GM10266 (cell line): ENCODE data around the gene SRP68.

Experiments used
- DNase-seq: peaks from one replicate; pipeline ENCODE4 v3.0.0; 2012; ENCODE audit errors: extremely low spot score
- CTCF ChIP-seq: IDR thresholded peaks from 2 replicates; pipeline ENCODE4 v1.5.1; 2012; ENCODE audit warnings: mild to moderate bottlenecking, low read depth; ENCODE audit not compliant: control insufficient read depth, insufficient read depth; ENCODE audit errors: missing control alignments

Gene SRP68

GRCh38 chr17:76009969-76010661 lies 62.2 kb downstream of the SRP68 start:
- no peak for DNase-seq
- TF ChIP-seq CTCF = no peak

GRCh38 chr17:76009447-76009846 lies 62.9 kb downstream of the SRP68 start:
- DNase-seq = no peak
- no peak for TF ChIP-seq CTCF

- TF ChIP-seq CTCF = no peak
- DNase-seq = no peak
Measured at GRCh38 chr17:76008630-76009425, 63.5 kb downstream of the SRP68 start.

GRCh38 chr17:76008208-76008607 lies 64.1 kb downstream of the SRP68 start:
- TF ChIP-seq CTCF = no peak
- no peak for DNase-seq

- TF ChIP-seq CTCF = no peak
Measured at GRCh38 chr17:76007850-76008165, 64.5 kb downstream of the SRP68 start.

GRCh38 chr17:76007131-76007849 lies 65.0 kb downstream of the SRP68 start:
- no peak for TF ChIP-seq CTCF
- no peak for DNase-seq

More at GRCh38 chr17:76007850-76008165, 64.5 kb downstream of the SRP68 start:
- DNase-seq = no peak
